Calu3 (cell line): ENCODE data around the gene MYPOP. TPM values are rescaled to one million over a fixed set of nuclear protein-coding genes. Genes with fewer than 3 reads are reported as not detected.

Experiments used
- BruUV-seq: library from RNA; stranded (reverse); fragments of 400-500 nt; replicated peaks from 2 replicates; lab custom pipeline; 2021; lab: Mats Ljungman, UMichigan
- CTCF ChIA-PET: fragments of 300-600 bp; sonication (Branson Sonifier 250); formaldehyde crosslinking; loops from one replicate; lab custom pipeline; 2022; ENCODE audit warnings: antibody characterized with exemption; lab: Charles Lee
- DNase-seq: peaks from one replicate; pipeline ENCODE4 v3.0.0; 2022
- H3K27ac Mint-ChIP-seq: one replicate; pipeline ENCODE4 v1.8.0; 2022; ENCODE audit warnings: mixed read lengths; ENCODE audit not compliant: unreplicated experiment
- H3K27me3 Mint-ChIP-seq: one replicate; pipeline ENCODE4 v1.8.0; 2022; ENCODE audit warnings: mixed read lengths; ENCODE audit not compliant: unreplicated experiment
- H3K36me3 Mint-ChIP-seq: one replicate; pipeline ENCODE4 v1.8.0; 2022; ENCODE audit warnings: mild to moderate bottlenecking, moderate library complexity, mixed read lengths; ENCODE audit not compliant: insufficient read depth, unreplicated experiment
- H3K4me1 Mint-ChIP-seq: one replicate; pipeline ENCODE4 v1.8.0; 2022; ENCODE audit warnings: mild to moderate bottlenecking, low read depth, mixed read lengths; ENCODE audit not compliant: unreplicated experiment
- H3K4me3 Mint-ChIP-seq: one replicate; pipeline ENCODE4 v1.8.0; 2022; ENCODE audit warnings: mild to moderate bottlenecking, low read depth, moderate library complexity, mixed read lengths; ENCODE audit not compliant: unreplicated experiment
- H3K9me3 Mint-ChIP-seq: one replicate; pipeline ENCODE4 v1.8.0; 2022; ENCODE audit warnings: low read depth, mixed read lengths; ENCODE audit not compliant: unreplicated experiment
- intact Hi-C: fragments of 100-400 bp; cut with micrococcal nuclease; formaldehyde crosslinking; loops from one replicate; pipeline ENCODE4 v1.10.0; 2022; ENCODE audit not compliant: unreplicated experiment
- total RNA-seq: library from RNA; stranded (reverse); gene quantifications from 2 replicates; pipeline ENCODE4 v1.2.3, GENCODE V29; 2022
- TF ChIP-seq, protein P1 (sequence below): fragments of 200-600 bp; IDR thresholded peaks from one replicate; pipeline ENCODE4 v1.8.0; 2022; ENCODE audit warnings: antibody characterized with exemption; ENCODE audit not compliant: unreplicated experiment

MYPOP gene
- total RNA-seq, 1 experiment from 2014 or later: 13.1 TPM

DNA sequence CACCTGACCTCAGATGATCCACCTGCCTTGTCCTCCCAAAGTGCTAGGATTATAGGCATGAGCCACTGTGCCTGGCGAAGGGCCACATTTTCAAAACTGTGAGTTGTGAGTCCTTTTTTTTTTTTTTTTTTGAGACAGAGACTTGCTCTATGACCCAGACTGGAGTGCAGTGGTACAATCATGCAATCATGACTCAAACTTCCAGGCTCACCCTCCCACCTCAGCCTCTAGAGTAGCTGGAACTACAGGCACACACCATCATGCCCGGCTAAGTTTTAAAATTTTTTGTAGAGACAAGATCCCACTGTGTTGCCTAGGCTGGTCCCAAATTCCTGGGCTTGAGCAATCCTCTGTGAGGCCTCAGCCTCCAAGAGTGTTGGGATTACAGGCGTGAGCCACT lies 3.8 kb upstream of the MYPOP start:
- no TSS peak for BruUV-seq
- intact Hi-C loops: no loop called here
- CTCF ChIA-PET: interaction anchor here (0.7 kb wide), 1 partner anchor 33 kb away, joined by 3 read pairs; no protein-coding TSS in a partner anchor
- Mint-ChIP-seq H3K9me3 (no peaks in the 10 kb centered on the region), H3K36me3 (peaks cover 19% of the 10 kb centered on the region), H3K27me3 (peaks cover 47% of the 10 kb centered on the region), H3K4me1 (no peaks in the 10 kb centered on the region), H3K4me3 (no peak overlapping the region), H3K27ac (no peak overlapping the region)
- TF ChIP-seq, protein P1, sequence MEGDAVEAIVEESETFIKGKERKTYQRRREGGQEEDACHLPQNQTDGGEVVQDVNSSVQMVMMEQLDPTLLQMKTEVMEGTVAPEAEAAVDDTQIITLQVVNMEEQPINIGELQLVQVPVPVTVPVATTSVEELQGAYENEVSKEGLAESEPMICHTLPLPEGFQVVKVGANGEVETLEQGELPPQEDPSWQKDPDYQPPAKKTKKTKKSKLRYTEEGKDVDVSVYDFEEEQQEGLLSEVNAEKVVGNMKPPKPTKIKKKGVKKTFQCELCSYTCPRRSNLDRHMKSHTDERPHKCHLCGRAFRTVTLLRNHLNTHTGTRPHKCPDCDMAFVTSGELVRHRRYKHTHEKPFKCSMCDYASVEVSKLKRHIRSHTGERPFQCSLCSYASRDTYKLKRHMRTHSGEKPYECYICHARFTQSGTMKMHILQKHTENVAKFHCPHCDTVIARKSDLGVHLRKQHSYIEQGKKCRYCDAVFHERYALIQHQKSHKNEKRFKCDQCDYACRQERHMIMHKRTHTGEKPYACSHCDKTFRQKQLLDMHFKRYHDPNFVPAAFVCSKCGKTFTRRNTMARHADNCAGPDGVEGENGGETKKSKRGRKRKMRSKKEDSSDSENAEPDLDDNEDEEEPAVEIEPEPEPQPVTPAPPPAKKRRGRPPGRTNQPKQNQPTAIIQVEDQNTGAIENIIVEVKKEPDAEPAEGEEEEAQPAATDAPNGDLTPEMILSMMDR: no peak
- no peak for DNase-seq

DNA sequence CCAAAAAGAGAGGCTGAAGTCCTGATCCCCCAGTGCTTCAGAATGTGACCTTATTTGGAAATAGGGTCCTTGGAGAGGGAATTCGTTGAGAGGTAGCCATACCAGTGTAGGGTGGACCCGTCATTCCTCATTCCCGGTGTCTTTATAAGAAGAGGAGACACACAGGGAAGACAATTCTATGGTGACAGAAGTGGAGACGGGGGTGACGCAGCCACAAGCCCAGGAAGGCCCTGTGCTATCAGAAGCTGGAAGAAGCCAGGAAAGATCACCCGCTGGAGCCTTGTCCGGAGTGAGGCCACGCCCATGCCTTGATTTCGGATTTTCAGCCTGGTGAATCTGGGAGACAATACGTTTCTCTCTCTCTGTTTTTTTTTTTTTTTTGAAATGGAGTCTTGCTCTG lies 2.6 kb upstream of the MYPOP start:
- H3K9me3 Mint-ChIP-seq: no peaks in the 10 kb centered on the region
- BruUV-seq: no TSS peak
- H3K36me3 Mint-ChIP-seq: peaks cover 25% of the 10 kb centered on the region
- no peak overlapping the region for H3K27ac Mint-ChIP-seq
- CTCF ChIA-PET: no interaction called here
- no peak overlapping the region for H3K4me3 Mint-ChIP-seq
- TF ChIP-seq, protein P1: no peak
- no peak for DNase-seq
- H3K4me1 Mint-ChIP-seq: no peaks in the 10 kb centered on the region
- H3K27me3 Mint-ChIP-seq: peaks cover 34% of the 10 kb centered on the region
- intact Hi-C loops: no loop called here

DNA sequence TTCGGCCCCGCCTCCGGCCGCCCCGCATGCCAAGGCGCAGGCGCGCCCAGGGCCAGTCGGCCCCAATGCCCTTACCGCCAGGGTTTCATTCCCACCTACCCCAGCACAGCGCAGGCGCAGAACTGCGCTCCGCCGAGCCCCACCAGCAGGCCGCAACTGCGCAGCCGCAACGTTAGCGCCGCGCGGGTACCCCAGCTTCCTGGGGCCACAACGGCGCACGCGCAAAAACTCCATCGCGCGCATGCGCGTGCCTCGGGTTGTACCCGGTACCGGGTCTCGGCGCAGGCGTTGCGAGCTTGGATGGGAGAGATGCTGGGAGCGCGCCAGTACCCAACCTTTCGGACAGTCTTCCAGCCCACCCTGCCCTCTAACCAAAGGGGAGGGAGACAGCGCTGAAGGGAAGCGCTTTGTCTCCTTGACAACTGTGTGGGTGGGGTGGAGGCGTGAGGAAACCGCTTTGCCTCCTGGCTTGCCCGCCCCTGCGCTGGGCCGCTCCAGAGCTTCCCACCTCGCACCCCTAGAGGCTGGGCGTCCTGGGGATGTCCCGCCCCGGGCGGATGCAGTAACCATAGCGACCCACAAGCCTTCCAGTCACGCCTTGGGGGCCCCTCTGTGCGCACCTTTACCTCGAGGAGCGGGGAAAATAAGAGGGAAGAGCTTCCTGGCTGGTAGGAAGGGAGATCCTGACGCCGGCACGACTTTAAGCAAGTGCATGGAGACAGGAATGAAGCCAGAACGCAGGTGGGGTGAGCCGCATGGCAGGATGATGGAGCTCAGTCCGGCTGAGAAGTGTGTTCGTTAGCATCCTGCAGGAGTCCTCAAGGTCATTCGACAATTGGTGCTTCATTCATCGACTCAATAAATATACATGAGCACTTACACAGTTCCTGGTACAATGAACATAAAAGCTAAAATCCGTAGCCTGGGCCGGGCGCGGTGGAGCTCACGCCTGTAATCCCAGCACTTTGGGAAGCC lies 525 bp upstream of the MYPOP start:
- peak; percentile 99 for DNase-seq
- Mint-ChIP-seq H3K36me3 (peaks cover 36% of the 10 kb centered on the region), H3K4me1 (no peaks in the 10 kb centered on the region), H3K27me3 (peaks cover 14% of the 10 kb centered on the region), H3K9me3 (no peaks in the 10 kb centered on the region), H3K4me3 (peak overlapping the region; percentile 98), H3K27ac (peak overlapping the region; percentile 78)
- TF ChIP-seq, protein P1: no peak
- intact Hi-C loops: no loop called here
- no TSS peak for BruUV-seq
- CTCF ChIA-PET: interaction anchor here (0.6 to 2.2 kb wide), 15 partner anchors 12 to 329 kb away, joined by 3 to 8 read pairs (median 4); partner anchors contain the start of genes CCDC61, FOXA3, IRF2BP1 and SYMPK

DNA sequence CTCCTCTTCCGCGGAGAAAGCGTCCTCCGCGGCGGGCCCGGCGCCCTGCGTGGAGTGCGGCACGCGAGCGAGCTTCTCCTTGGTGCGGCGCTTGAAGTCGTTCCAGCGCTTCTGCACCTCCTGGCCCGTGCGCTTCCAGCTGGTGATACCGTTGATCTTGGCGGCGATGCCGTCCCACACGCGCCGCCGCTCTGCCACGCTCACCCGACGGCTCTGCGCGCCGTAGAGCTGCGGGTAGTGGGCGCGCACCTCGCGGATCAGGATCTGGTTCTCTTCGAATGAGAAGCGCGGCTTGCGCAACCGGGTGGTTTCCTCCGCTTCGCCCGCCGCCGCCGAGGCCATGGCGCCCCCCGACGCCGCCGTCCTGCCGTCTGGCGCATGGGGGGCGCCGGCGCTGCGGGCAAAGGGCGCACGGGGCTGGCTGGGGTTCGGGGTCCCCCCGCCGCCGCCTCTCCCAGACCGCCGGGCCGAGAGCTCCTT lies 941 bp downstream of the MYPOP start:
- Mint-ChIP-seq H3K27me3 (peaks cover 7% of the 10 kb centered on the region), H3K4me1 (no peaks in the 10 kb centered on the region), H3K36me3 (peaks cover 36% of the 10 kb centered on the region), H3K27ac (peak overlapping the region; percentile 78), H3K4me3 (peak overlapping the region; percentile 98), H3K9me3 (no peaks in the 10 kb centered on the region)
- DNase-seq: no peak
- intact Hi-C loops: no loop called here
- TF ChIP-seq, protein P1: no peak
- BruUV-seq: TSS peak; percentile 33
- CTCF ChIA-PET: interaction anchor here (1.5 to 2.2 kb wide), 2 partner anchors 94 to 115 kb away, joined by 6 to 8 read pairs; partner anchors contain the start of gene CCDC61
